RWPE1 (cell line): ENCODE results near the gene PAK4.

Source experiments
- CTCF ChIA-PET: fragments of 350-600 bp; sonication (Branson Sonifier 250); formaldehyde crosslinking; extraction: SDS; loops from one replicate; lab custom pipeline; 2021; lab: Yijun Ruan, JAX
- POLR2A ChIA-PET: fragments of 400-600 bp; formaldehyde crosslinking; extraction: SDS; loops from one replicate; lab custom pipeline; 2020; ENCODE audit warnings: antibody characterized with exemption; ENCODE audit not compliant: low non-redundant PET; lab: Yijun Ruan, JAX
- DNase-seq: peaks from one replicate; pipeline ENCODE4 v3.0.0; 2012; ENCODE audit warnings: low spot score
- H3K27ac ChIP-seq: fragments of 450-650 bp; 2 replicates; pipeline ENCODE4 v1.5.1; 2017
- CTCF ChIP-seq: fragments of 450-650 bp; conservative IDR thresholded peaks from 2 replicates; pipeline ENCODE4 v1.5.1; 2017; ENCODE audit warnings: low read depth, mild to moderate bottlenecking

Gene PAK4

GRCh38 chr19:39156326-39157230 lies 31.0 kb downstream of the PAK4 start:
- ChIA-PET CTCF (interaction anchor here (1.1 kb wide), 1 partner anchor 35 kb away, joined by 4 read pairs; no protein-coding TSS in a partner anchor), POLR2A (no interaction called here)
- no peak for TF ChIP-seq CTCF
- peak overlapping the region; percentile 61 for H3K27ac ChIP-seq
- no peak for DNase-seq

- no peak for TF ChIP-seq CTCF
- no peak for DNase-seq
- ChIA-PET POLR2A (no interaction called here), CTCF (no interaction called here)
- H3K27ac ChIP-seq, result peak overlapping the region; percentile 61
These were observed 31.9 kb downstream of the PAK4 start for GRCh38 chr19:39157275-39157996.

GRCh38 chr19:39157997-39158389 lies 32.4 kb downstream of the PAK4 start:
- ChIA-PET POLR2A (no interaction called here), CTCF (no interaction called here)
- TF ChIP-seq CTCF, result no peak
- no peak for DNase-seq
- peak overlapping the region; percentile 61 for H3K27ac ChIP-seq

- no peak for TF ChIP-seq CTCF
- ChIA-PET POLR2A (no interaction called here), CTCF (no interaction called here)
- no peak for DNase-seq
- peak overlapping the region; percentile 61 for H3K27ac ChIP-seq
These were observed 33.2 kb downstream of the PAK4 start for GRCh38 chr19:39158646-39159260.

GRCh38 chr19:39160523-39160861 lies 34.9 kb downstream of the PAK4 start:
- no peak for DNase-seq
- H3K27ac ChIP-seq, result peak overlapping the region; percentile 79
- CTCF ChIA-PET, result no interaction called here
- no peak for TF ChIP-seq CTCF
- POLR2A ChIA-PET, result no interaction called here

GRCh38 chr19:39160889-39161672 lies 35.5 kb downstream of the PAK4 start:
- POLR2A ChIA-PET, result no interaction called here
- CTCF ChIA-PET, result no interaction called here
- DNase-seq, result peak; percentile 42
- no peak for TF ChIP-seq CTCF
- peak overlapping the region; percentile 79 for H3K27ac ChIP-seq
